ENCODE data around the gene SLC2A11. TPM values are rescaled to one million over a fixed set of nuclear protein-coding genes. Genes with fewer than 3 reads are reported as not detected.

SLC2A11 gene
- total RNA-seq, 1 donor from 2014 or later = 19.6 TPM

- Histone ChIP-seq H3K27me3 (ENCODE audit: insufficient read depth, low read length) (no peaks in the 10 kb centered on the region), H3K36me3 (ENCODE audit: insufficient read depth, low read length) (peaks cover 8% of the 10 kb centered on the region), H4K20me1 (ENCODE audit: insufficient read depth, low read length) (peaks cover 28% of the 10 kb centered on the region), H3K79me2 (ENCODE audit: insufficient read depth, low read length) (peaks cover 23% of the 10 kb centered on the region), H3K4me3 (ENCODE audit: insufficient read depth, low read depth, low read length) (no peak overlapping the region), H3K27ac (ENCODE audit: low read depth, low read length) (no peak overlapping the region), H3K4me1 (ENCODE audit: insufficient read depth, low read length) (peaks cover 28% of the 10 kb centered on the region), H3K9me3 (ENCODE audit: insufficient read depth, low read depth, low read length) (no peaks in the 10 kb centered on the region), H2AFZ (ENCODE audit: low read depth, low read length) (no peak overlapping the region), H3K9ac (ENCODE audit: low read length) (no peak overlapping the region), H3K4me2 (ENCODE audit: low read length) (no peak overlapping the region)
- DNase-seq (ENCODE audit: low read depth) (no peak), FAIRE-seq (no peak)
- no peak for TF ChIP-seq EZH2 (IDR thresholded peaks at IDR 0.05; ENCODE audit: insufficient read depth, low read length)
- TF ChIP-seq, protein P1, sequence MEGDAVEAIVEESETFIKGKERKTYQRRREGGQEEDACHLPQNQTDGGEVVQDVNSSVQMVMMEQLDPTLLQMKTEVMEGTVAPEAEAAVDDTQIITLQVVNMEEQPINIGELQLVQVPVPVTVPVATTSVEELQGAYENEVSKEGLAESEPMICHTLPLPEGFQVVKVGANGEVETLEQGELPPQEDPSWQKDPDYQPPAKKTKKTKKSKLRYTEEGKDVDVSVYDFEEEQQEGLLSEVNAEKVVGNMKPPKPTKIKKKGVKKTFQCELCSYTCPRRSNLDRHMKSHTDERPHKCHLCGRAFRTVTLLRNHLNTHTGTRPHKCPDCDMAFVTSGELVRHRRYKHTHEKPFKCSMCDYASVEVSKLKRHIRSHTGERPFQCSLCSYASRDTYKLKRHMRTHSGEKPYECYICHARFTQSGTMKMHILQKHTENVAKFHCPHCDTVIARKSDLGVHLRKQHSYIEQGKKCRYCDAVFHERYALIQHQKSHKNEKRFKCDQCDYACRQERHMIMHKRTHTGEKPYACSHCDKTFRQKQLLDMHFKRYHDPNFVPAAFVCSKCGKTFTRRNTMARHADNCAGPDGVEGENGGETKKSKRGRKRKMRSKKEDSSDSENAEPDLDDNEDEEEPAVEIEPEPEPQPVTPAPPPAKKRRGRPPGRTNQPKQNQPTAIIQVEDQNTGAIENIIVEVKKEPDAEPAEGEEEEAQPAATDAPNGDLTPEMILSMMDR (IDR thresholded peaks at IDR 0.05; ENCODE audit: insufficient read depth, low read depth, low read length) = no peak
- peaks cover 2% of the 10 kb centered on the region for H3K27me3 Mint-ChIP-seq (ENCODE audit: low read depth, unreplicated experiment)
- peaks cover 11% of the 10 kb centered on the region for H3K36me3 Mint-ChIP-seq (ENCODE audit: low read depth, unreplicated experiment)
- peak overlapping the region; percentile 57 for H3K4me3 Mint-ChIP-seq (ENCODE audit: unreplicated experiment)
- peak overlapping the region; percentile 89 for H3K27ac Mint-ChIP-seq (ENCODE audit: unreplicated experiment)
- peaks cover 27% of the 10 kb centered on the region for H3K4me1 Mint-ChIP-seq (ENCODE audit: low read depth, unreplicated experiment)
- H3K9me3 Mint-ChIP-seq (ENCODE audit: unreplicated experiment) = no peaks in the 10 kb centered on the region
Observed at GRCh38 chr22:23892706-23893105, 35.0 kb downstream of the SLC2A11 start.

GRCh38 chr22:23893121-23893944, 35.7 kb downstream of the SLC2A11 start:
- Histone ChIP-seq H3K27ac (ENCODE audit: low read depth, low read length) (peak overlapping the region; percentile 93), H3K9ac (ENCODE audit: low read length) (peak overlapping the region; percentile 85), H3K27me3 (ENCODE audit: insufficient read depth, low read length) (no peaks in the 10 kb centered on the region), H3K36me3 (ENCODE audit: insufficient read depth, low read length) (peaks cover 8% of the 10 kb centered on the region), H3K4me1 (ENCODE audit: insufficient read depth, low read length) (peaks cover 25% of the 10 kb centered on the region), H3K9me3 (ENCODE audit: insufficient read depth, low read depth, low read length) (no peaks in the 10 kb centered on the region), H4K20me1 (ENCODE audit: insufficient read depth, low read length) (peaks cover 34% of the 10 kb centered on the region), H2AFZ (ENCODE audit: low read depth, low read length) (peak overlapping the region; percentile 81), H3K4me2 (ENCODE audit: low read length) (peak overlapping the region; percentile 94), H3K79me2 (ENCODE audit: insufficient read depth, low read length) (peaks cover 23% of the 10 kb centered on the region), H3K4me3 (ENCODE audit: insufficient read depth, low read depth, low read length) (peak overlapping the region; percentile 75)
- no peak for TF ChIP-seq EZH2 (IDR thresholded peaks at IDR 0.05; ENCODE audit: insufficient read depth, low read length)
- peaks cover 29% of the 10 kb centered on the region for H3K4me1 Mint-ChIP-seq (ENCODE audit: low read depth, unreplicated experiment)
- peak overlapping the region; percentile 83 for H3K4me3 Mint-ChIP-seq (ENCODE audit: unreplicated experiment)
- peaks cover 15% of the 10 kb centered on the region for H3K36me3 Mint-ChIP-seq (ENCODE audit: low read depth, unreplicated experiment)
- H3K27ac Mint-ChIP-seq (ENCODE audit: unreplicated experiment) = peak overlapping the region; percentile 96
- no peaks in the 10 kb centered on the region for H3K9me3 Mint-ChIP-seq (ENCODE audit: unreplicated experiment)
- DNase-seq (ENCODE audit: low read depth) = no peak
- FAIRE-seq = no peak
- peaks cover 2% of the 10 kb centered on the region for H3K27me3 Mint-ChIP-seq (ENCODE audit: low read depth, unreplicated experiment)

DNA sequence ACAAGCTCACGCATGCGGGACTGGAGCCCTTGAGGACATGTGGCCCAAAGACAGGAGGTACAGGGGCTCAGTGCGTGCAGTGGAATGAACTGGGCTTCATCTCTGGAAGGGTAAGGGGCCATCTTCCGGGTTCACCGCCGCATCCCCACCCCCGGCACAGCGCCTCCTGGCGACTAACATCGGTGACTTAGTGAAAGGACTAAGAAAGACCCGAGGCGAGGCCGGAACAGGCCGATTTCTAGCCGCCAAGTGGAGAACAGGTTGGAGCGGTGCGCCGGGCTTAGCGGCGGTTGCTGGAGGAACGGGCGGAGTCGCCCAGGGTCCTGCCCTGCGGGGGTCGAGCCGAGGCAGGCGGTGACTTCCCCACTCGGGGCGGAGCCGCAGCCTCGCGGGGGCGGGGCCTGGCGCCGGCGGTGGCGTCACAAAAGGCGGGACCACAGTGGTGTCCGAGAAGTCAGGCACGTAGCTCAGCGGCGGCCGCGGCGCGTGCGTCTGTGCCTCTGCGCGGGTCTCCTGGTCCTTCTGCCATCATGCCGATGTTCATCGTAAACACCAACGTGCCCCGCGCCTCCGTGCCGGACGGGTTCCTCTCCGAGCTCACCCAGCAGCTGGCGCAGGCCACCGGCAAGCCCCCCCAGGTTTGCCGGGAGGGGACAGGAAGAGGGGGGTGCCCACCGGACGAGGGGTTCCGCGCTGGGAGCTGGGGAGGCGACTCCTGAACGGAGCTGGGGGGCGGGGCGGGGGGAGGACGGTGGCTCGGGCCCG, 36.5 kb downstream of the SLC2A11 start, which contains the start of gene MIF:
TSS of gene MIF (plus strand) at position 439 of the 765 bp plus-strand sequence. CDS start at position 531, 92 bp downstream.
- no peaks in the 10 kb centered on the region for H3K27me3 ChIP-seq (ENCODE audit: insufficient read depth, low read length)
- peaks cover 8% of the 10 kb centered on the region for H3K36me3 ChIP-seq (ENCODE audit: insufficient read depth, low read length)
- H3K9me3 ChIP-seq (ENCODE audit: insufficient read depth, low read depth, low read length) = no peaks in the 10 kb centered on the region
- H2AFZ ChIP-seq (ENCODE audit: low read depth, low read length) = peak within 1 kb of the TSS; percentile 81
- H3K4me2 ChIP-seq (ENCODE audit: low read length) = peak within 1 kb of the TSS; percentile 94
- H3K9me3 Mint-ChIP-seq (ENCODE audit: unreplicated experiment) = no peaks in the 10 kb centered on the region
- H3K4me1 Mint-ChIP-seq (ENCODE audit: low read depth, unreplicated experiment) = peaks cover 25% of the 10 kb centered on the region
- TF ChIP-seq, protein P1 (IDR thresholded peaks at IDR 0.05; ENCODE audit: insufficient read depth, low read depth, low read length) = peak; percentile 62
- no peak for TF ChIP-seq EZH2 (IDR thresholded peaks at IDR 0.05; ENCODE audit: insufficient read depth, low read length)
- FAIRE-seq (no peak), DNase-seq (ENCODE audit: low read depth) (peak; percentile 76)
- peaks cover 38% of the 10 kb centered on the region for H4K20me1 ChIP-seq (ENCODE audit: insufficient read depth, low read length)
- peak within 1 kb of the TSS; percentile 93 for H3K4me3 Mint-ChIP-seq (ENCODE audit: unreplicated experiment)
- peaks cover 18% of the 10 kb centered on the region for H3K4me1 ChIP-seq (ENCODE audit: insufficient read depth, low read length)
- peak within 1 kb of the TSS; percentile 85 for H3K9ac ChIP-seq (ENCODE audit: low read length)
- H3K4me3 ChIP-seq (ENCODE audit: insufficient read depth, low read depth, low read length) = peak within 1 kb of the TSS; percentile 75
- peak within 1 kb of the TSS; percentile 93 for H3K27ac ChIP-seq (ENCODE audit: low read depth, low read length)
- H3K36me3 Mint-ChIP-seq (ENCODE audit: low read depth, unreplicated experiment) = peaks cover 15% of the 10 kb centered on the region
- peak within 1 kb of the TSS; percentile 98 for H3K27ac Mint-ChIP-seq (ENCODE audit: unreplicated experiment)
- H3K79me2 ChIP-seq (ENCODE audit: insufficient read depth, low read length) = peaks cover 23% of the 10 kb centered on the region
- peaks cover 2% of the 10 kb centered on the region for H3K27me3 Mint-ChIP-seq (ENCODE audit: low read depth, unreplicated experiment)

Measured in astrocyte (in vitro differentiated cells and primary cell).